ENCODE measurements around the gene DUSP7.

DNA sequence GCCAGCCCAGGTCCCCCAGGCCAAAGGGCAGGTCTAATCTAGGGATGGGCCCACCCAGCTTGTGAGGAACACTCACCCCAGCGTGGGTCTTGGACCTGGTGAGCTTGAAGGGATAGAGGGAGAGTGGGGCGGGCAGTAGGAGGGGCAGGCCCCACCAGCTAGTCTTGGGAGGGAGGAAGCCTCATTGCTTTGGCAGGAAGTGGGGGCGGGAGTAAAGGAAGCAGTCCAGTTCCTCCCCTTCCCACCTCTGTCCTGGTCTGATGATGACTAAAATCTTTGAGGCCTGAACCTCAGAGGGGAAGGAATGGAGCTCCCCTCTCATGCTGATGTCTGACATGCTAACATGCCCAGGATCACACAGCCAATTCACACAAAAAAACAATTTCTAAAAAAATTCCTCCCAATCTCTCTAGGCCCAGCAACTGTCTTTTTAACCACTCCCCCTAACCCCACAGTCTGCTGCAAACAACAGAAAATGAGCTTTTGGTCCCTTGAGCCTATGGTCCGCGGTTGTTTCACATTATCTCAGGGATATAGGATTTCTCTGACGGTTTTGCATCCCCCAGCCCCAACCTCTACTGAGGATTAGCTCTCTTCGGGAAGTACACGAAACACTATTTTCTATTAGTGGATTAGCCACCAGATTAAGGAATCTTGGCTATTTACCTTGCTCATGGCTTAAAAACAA is 30.7 kb upstream of the DUSP7 start:
- no peak for TF ChIP-seq YY1 (IDR thresholded peaks at IDR 0.05; ENCODE audit: borderline replicate concordance in 1 of 3, control insufficient read depth in 1 of 3, extremely low read depth in 1 of 3, insufficient read depth in 3 of 3, insufficient read length in 1 of 3, insufficient replicate concordance in 2 of 3, low read depth in 1 of 3, low read length in 2 of 3)
- TF ChIP-seq PHF21A (IDR thresholded peaks at IDR 0.05; ENCODE audit: borderline replicate concordance, low read depth) = no peak
- TF ChIP-seq SIN3A (IDR thresholded peaks at IDR 0.05; ENCODE audit: borderline replicate concordance in 2 of 2, control insufficient read depth in 1 of 2, low read depth in 2 of 2, low read length in 2 of 2) = no peak
- TF ChIP-seq CTCF (IDR thresholded peaks at IDR 0.05 in 2 of 3, conservative IDR thresholded peaks at IDR 0.05 in 1 of 3; ENCODE audit: insufficient read depth in 2 of 3, low read depth in 1 of 3, low read length in 3 of 3) = no peak
- TF ChIP-seq CBX2 (IDR thresholded peaks at IDR 0.05; ENCODE audit: insufficient read depth, low read length, poor library complexity, severe bottlenecking) = no peak
- no peak for TF ChIP-seq ZNF263 (CRISPR knock-in tag; IDR thresholded peaks at IDR 0.05; ENCODE audit: borderline replicate concordance)
- TF ChIP-seq POLR2AphosphoS2 (IDR thresholded peaks at IDR 0.05; ENCODE audit: low read length) = no peak
- no peak for TF ChIP-seq SNAPC5 (CRISPR knock-in tag; IDR thresholded peaks at IDR 0.05)
- no peak for TF ChIP-seq ZNF212 (CRISPR knock-in tag; IDR thresholded peaks at IDR 0.05)
- TF ChIP-seq KDM1A (IDR thresholded peaks at IDR 0.05) = no peak
- no peak for TF ChIP-seq PCBP2 (IDR thresholded peaks at IDR 0.05; ENCODE audit: low read depth, low read length, poor library complexity, severe bottlenecking)
- TF ChIP-seq SAFB2 (IDR thresholded peaks at IDR 0.05; ENCODE audit: borderline replicate concordance, low read depth, low read length, severe bottlenecking) = no peak
- TF ChIP-seq ZFX (CRISPR knock-in tag; IDR thresholded peaks at IDR 0.05) = no peak
- TF ChIP-seq SMAD3 (CRISPR knock-in tag; conservative IDR thresholded peaks at IDR 0.05) = no peak
